ENCODE data around the gene KCNG4. TPM values are rescaled to one million over a fixed set of nuclear protein-coding genes. Genes with fewer than 3 reads are reported as not detected.

KCNG4 gene
- total and polyA plus RNA-seq, 11 donors = not detected

DNA sequence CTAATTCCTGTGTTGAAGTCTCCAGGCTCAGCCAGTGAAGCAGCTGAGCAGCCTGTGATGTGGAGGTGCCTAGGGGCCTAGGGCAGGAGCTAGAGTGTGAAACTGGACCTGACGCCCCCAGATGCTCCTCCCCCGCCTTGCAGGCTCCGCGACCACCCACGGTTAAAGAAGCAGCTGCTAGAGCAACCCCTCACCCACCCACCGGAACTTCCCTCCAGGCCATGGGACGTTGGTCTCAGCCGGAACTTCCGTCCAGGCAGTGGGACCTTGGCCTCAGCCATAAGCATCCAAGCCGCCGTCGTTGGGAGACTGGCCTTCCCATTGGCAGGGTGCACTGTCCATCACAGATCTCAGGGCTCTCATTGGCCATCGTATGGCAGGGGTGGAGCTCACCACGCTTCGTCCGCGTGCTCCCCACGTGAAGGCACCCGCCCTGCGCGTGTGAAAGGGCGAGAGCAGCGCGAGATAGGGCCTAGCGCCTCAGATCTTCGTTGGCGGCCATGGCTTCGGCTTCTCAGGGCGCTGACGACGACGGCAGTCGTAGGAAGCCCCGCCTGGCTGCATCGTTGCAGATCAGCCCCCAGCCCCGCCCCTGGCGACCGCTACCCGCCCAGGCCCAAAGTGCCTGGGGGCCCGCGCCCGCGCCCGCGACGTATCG lies 49.0 kb downstream of the KCNG4 start, which contains the start of gene ADAD2:
Gene ADAD2 (plus strand): TSS at position 427 of the 658 bp plus-strand sequence. CDS start 74 bp downstream, at position 501.
- intact Hi-C loops (cut with DNase I) = loop anchor here in 1 of 10 donors (10.0 kb wide), 1 partner anchor 294 kb away; no protein-coding TSS in a partner anchor
- ATAC-seq = no peak
- Histone ChIP-seq H3K27ac (no peak within 1 kb of the TSS), H3K4me3 (no peak within 1 kb of the TSS), H3K27me3 (peaks cover 0 to 9% (median 0%) of the 10 kb centered on the region in 9 donors), H3K4me1 (peaks cover 0 to 13% (median 3%) of the 10 kb centered on the region in 12 donors), H3K9me3 (no peaks in the 10 kb centered on the region), H3K36me3 (no peaks in the 10 kb centered on the region)
- DNase-seq = no peak
- no peak for TF ChIP-seq POLR2A (IDR thresholded peaks at IDR 0.05)
- TF ChIP-seq, protein P1, sequence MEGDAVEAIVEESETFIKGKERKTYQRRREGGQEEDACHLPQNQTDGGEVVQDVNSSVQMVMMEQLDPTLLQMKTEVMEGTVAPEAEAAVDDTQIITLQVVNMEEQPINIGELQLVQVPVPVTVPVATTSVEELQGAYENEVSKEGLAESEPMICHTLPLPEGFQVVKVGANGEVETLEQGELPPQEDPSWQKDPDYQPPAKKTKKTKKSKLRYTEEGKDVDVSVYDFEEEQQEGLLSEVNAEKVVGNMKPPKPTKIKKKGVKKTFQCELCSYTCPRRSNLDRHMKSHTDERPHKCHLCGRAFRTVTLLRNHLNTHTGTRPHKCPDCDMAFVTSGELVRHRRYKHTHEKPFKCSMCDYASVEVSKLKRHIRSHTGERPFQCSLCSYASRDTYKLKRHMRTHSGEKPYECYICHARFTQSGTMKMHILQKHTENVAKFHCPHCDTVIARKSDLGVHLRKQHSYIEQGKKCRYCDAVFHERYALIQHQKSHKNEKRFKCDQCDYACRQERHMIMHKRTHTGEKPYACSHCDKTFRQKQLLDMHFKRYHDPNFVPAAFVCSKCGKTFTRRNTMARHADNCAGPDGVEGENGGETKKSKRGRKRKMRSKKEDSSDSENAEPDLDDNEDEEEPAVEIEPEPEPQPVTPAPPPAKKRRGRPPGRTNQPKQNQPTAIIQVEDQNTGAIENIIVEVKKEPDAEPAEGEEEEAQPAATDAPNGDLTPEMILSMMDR (IDR thresholded peaks at IDR 0.05) = no peak
- WGBS, 4 donors = 89 to 94% (median 91%) methylated on average over 41 to 47 of the region's 47 CpGs

DNA sequence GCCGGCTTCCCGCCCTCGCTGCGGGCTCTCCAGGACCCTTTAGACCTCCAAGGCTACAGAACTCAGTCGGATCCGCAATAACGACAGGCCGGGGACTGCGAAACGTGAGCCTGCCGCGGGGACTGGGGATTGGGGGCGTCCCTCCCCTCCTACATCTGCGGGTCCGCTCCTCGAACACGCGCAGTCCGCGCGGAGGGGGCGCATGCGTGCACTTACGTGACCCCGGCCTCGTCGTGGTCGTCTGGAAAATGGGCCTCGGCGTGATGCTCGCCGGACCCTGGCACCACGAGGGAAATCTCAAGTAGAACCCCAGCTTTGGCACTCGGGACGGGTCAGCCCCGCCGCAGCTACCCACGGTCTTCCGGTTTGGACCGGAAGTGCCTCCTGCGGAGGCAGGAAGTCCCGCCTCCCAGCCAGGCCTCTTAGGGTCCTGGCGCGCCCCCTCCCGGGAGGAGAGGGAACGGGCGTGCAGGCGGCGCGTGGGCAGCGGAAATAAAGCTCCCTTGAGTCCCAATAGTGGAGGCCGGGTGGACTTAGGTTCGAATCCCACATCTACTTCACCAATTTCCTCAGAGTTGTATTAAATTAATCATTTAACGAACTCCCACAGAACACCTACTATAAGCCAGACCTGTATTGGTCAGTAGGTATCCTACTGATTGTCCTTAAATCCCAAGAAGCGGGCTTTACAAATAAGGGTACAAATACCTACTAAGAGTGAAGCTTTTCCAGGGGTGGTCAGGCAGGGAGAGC lies 53.0 kb downstream of the KCNG4 start, which contains the start of gene TAF1C:
Gene TAF1C (minus strand): TSS at position 373 of the 753 bp plus-strand sequence. CDS start 2,069 bp downstream, outside the sequence.
- intact Hi-C loops (cut with DNase I) = loop anchor here in 8 of 10 donors (1.0 to 10.0 kb wide), 13 partner anchors 40 to 362 kb away; partner anchors contain the start of genes DNAAF1 (in 3 of the 8), HSDL1 (in 3 of the 8), MBTPS1 (in 3 of the 8) and OSGIN1 (in 1 of the 8)
- peak within 1 kb of the TSS; percentile 56 to 90 (median 82) for H3K27ac ChIP-seq
- H3K9me3 ChIP-seq = no peaks in the 10 kb centered on the region
- H3K27me3 ChIP-seq = no peaks in the 10 kb centered on the region
- 2 to 3% (median 2%) methylated on average over 41 to 55 of the region's 55 CpGs for WGBS, 4 donors
- peaks cover 0 to 29% (median 18%) of the 10 kb centered on the region in 9 donors for H3K36me3 ChIP-seq
- DNase-seq = peak; percentile 90 to 95 (median 92)
- H3K4me3 ChIP-seq = peak within 1 kb of the TSS; percentile 62 to 100 (median 87)
- peaks cover 0 to 45% (median 16%) of the 10 kb centered on the region in 12 donors for H3K4me1 ChIP-seq
- ATAC-seq = peak; percentile 82 to 95 (median 94)
- TF ChIP-seq, protein P1 (IDR thresholded peaks at IDR 0.05) = peak in 11 of 12 donors; percentile 92 to 99 (median 98)
- peak in 1 of 2 donors; percentile 46 for TF ChIP-seq POLR2A (IDR thresholded peaks at IDR 0.05)

DNA sequence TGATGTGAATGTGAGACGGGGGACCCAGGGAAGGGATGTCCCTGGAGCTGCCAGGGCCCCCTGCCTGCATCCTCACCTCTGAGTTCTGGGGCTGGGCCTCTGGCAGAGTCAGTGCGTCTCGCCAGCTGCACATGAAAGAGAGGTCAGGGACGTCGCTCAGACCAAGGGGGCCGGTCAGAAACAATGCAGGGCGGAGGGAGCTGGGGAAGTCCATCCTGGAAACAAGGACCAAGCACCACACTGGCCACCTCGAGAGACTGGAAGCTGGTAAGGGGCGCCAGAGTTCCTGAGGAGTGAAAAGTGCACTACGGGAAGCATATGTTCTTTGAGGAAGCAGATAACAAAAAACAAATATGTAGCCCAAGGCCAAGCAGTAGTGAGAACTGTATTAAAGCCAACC lies 55.0 kb downstream of the KCNG4 start:
- TF ChIP-seq POLR2A (IDR thresholded peaks at IDR 0.05) = no peak
- TF ChIP-seq, protein P1 (IDR thresholded peaks at IDR 0.05) = no peak
- intact Hi-C loops (cut with DNase I) = loop anchor here in 8 of 10 donors (5.0 to 10.0 kb wide), 11 partner anchors 37 to 360 kb away; partner anchors contain the start of genes DNAAF1 (in 3 of the 8), HSDL1 (in 3 of the 8), MBTPS1 (in 1 of the 8) and OSGIN1 (in 1 of the 8)
- Histone ChIP-seq H3K36me3 (peaks cover 0 to 49% (median 39%) of the 10 kb centered on the region in 9 donors), H3K4me3 (peak overlapping the region in 5 of 12 donors; percentile 78 to 100 (median 87)), H3K9me3 (no peaks in the 10 kb centered on the region), H3K27me3 (no peaks in the 10 kb centered on the region), H3K4me1 (peaks cover 0 to 65% (median 22%) of the 10 kb centered on the region in 12 donors), H3K27ac (peak overlapping the region in 10 of 12 donors; percentile 18 to 90 (median 86))
- DNase-seq (peak in 2 of 5 donors; percentile 78 to 81), ATAC-seq (peak; percentile 46 to 76 (median 53))
- 64 to 83% (median 74%) methylated on average over 10 of the region's 10 CpGs for WGBS, 4 donors
